OCI-LY3 (cell line): ENCODE results near the gene WBP1.

Experiments used
- CTCF ChIP-seq: fragments of 200-600, 300-600 bp; sonication (generic); IDR thresholded peaks from 2 replicates; pipeline ENCODE4 v1.5.1; 2014; ENCODE audit warnings: antibody characterized with exemption, low read length, low read depth
- EZH2phosphoT487 ChIP-seq: fragments of 200-600 bp; shearing (Covaris generic); IDR thresholded peaks from 2 replicates; pipeline ENCODE4 v1.6.1; 2018; ENCODE audit warnings: antibody characterized with exemption, mixed run types, low read depth

- no peak for TF ChIP-seq CTCF
- TF ChIP-seq EZH2phosphoT487 = no peak
Observed at GRCh38 chr2:74500578-74500946, 42.3 kb downstream of the WBP1 start.
